ACC112 (cell line): Measurements from ENCODE around the gene POLR2L.
A peak's percentile ranks its signal among the peaks of the same experiment; 100 is the strongest.

Experiments
- H2AFZ ChIP-seq: fragments of 200-600 bp; sonication (generic); one replicate; pipeline ENCODE4 v1.6.0; 2017; ENCODE audit warnings: antibody characterized with exemption, low read length; ENCODE audit not compliant: unreplicated experiment
- H3K27ac ChIP-seq: fragments of 200-600 bp; sonication (generic); 2 replicates; pipeline ENCODE4 v1.5.1; 2014; ENCODE audit warnings: low read depth, mild to moderate bottlenecking, antibody characterized with exemption, low read length, moderate library complexity
- H3K27me3 ChIP-seq: fragments of 200-600 bp; sonication (generic); 2 replicates; pipeline ENCODE4 v1.6.1; 2014; ENCODE audit warnings: mild to moderate bottlenecking, antibody characterized with exemption, low read length, moderate library complexity, mixed read lengths; ENCODE audit not compliant: insufficient read depth
- H3K36me3 ChIP-seq: fragments of 200-600 bp; sonication (generic); 2 replicates; pipeline ENCODE4 v1.6.1; 2016; ENCODE audit warnings: mild to moderate bottlenecking, antibody characterized with exemption, low read length, moderate library complexity, mixed read lengths; ENCODE audit not compliant: insufficient read depth
- H3K4me1 ChIP-seq: fragments of 200-600 bp; sonication (generic); one replicate; pipeline ENCODE4 v1.6.1; 2016; ENCODE audit warnings: low read length, mixed read lengths; ENCODE audit not compliant: insufficient read depth, unreplicated experiment, control insufficient read depth
- H3K4me3 ChIP-seq: fragments of 200-600 bp; sonication (generic); 2 replicates; pipeline ENCODE4 v1.5.1; 2014; ENCODE audit warnings: mild to moderate bottlenecking, low read depth, low read length
- H3K79me2 ChIP-seq: fragments of 200-600 bp; sonication (generic); one replicate; pipeline ENCODE4 v1.6.0; 2016; ENCODE audit warnings: low read length; ENCODE audit not compliant: control insufficient read depth, unreplicated experiment, insufficient read depth

Gene POLR2L

GRCh38 chr11:830295-831117 lies 11.8 kb downstream of the POLR2L start:
- Histone ChIP-seq H3K36me3 (no peaks in the 10 kb centered on the region), H2AFZ (no peak overlapping the region), H3K4me1 (peaks cover 48% of the 10 kb centered on the region), H3K27me3 (peaks cover 10% of the 10 kb centered on the region; the same call in 1 of the 2 replicates), H3K27ac (no peak overlapping the region), H3K79me2 (peaks cover 7% of the 10 kb centered on the region), H3K4me3 (peak overlapping the region; percentile 62)

- peaks cover 42% of the 10 kb centered on the region for H3K4me1 ChIP-seq
- H3K4me3 ChIP-seq, result peak overlapping the region; percentile 62
- H3K27ac ChIP-seq, result no peak overlapping the region
- peaks cover 10% of the 10 kb centered on the region; the same call in 1 of the 2 replicates for H3K27me3 ChIP-seq
- H3K79me2 ChIP-seq, result peaks cover 7% of the 10 kb centered on the region
- H2AFZ ChIP-seq, result no peak overlapping the region
- H3K36me3 ChIP-seq, result 0 out of 2 replicates have a peak, but pooled peaks cover 6% of the 10 kb centered on the region
These were observed 12.5 kb downstream of the POLR2L start for GRCh38 chr11:829847-830294.

- Histone ChIP-seq H3K27me3 (peaks cover 10% of the 10 kb centered on the region; the same call in 1 of the 2 replicates), H3K4me1 (peaks cover 37% of the 10 kb centered on the region), H3K27ac (no peak overlapping the region), H3K4me3 (peak overlapping the region; percentile 62), H3K36me3 (0 out of 2 replicates have a peak, but pooled peaks cover 6% of the 10 kb centered on the region), H3K79me2 (peaks cover 7% of the 10 kb centered on the region), H2AFZ (no peak overlapping the region)
These were observed 13.0 kb downstream of the POLR2L start for GRCh38 chr11:829176-829846.

GRCh38 chr11:828506-829175 lies 13.7 kb downstream of the POLR2L start:
- Histone ChIP-seq H3K27ac (no peak overlapping the region), H3K4me1 (peaks cover 36% of the 10 kb centered on the region), H2AFZ (no peak overlapping the region), H3K4me3 (peak overlapping the region; percentile 62; the same call in 1 of the 2 replicates), H3K36me3 (0 out of 2 replicates have a peak, but pooled peaks cover 6% of the 10 kb centered on the region), H3K27me3 (peaks cover 10% of the 10 kb centered on the region; the same call in 1 of the 2 replicates), H3K79me2 (peaks cover 4% of the 10 kb centered on the region)

GRCh38 chr11:827897-828192 lies 14.5 kb downstream of the POLR2L start, which contains the start of gene CRACR2B:
Gene CRACR2B (plus strand): TSS chr11:827919. CDS start chr11:828608, 689 bp downstream.
- no peak within 1 kb of the TSS for H2AFZ ChIP-seq
- H3K27me3 ChIP-seq, result peaks cover 10% of the 10 kb centered on the region; the same call in 1 of the 2 replicates
- H3K27ac ChIP-seq, result no peak within 1 kb of the TSS
- H3K79me2 ChIP-seq, result no peaks in the 10 kb centered on the region
- H3K4me3 ChIP-seq, result no peak within 1 kb of the TSS
- H3K4me1 ChIP-seq, result peaks cover 36% of the 10 kb centered on the region
- 0 out of 2 replicates have a peak, but pooled peaks cover 6% of the 10 kb centered on the region for H3K36me3 ChIP-seq

GRCh38 chr11:827146-827896 lies 15.0 kb downstream of the POLR2L start:
- peaks cover 35% of the 10 kb centered on the region for H3K4me1 ChIP-seq
- H2AFZ ChIP-seq, result no peak overlapping the region
- no peak overlapping the region for H3K4me3 ChIP-seq
- H3K79me2 ChIP-seq, result no peaks in the 10 kb centered on the region
- H3K27ac ChIP-seq, result no peak overlapping the region
- 0 out of 2 replicates have a peak, but pooled peaks cover 6% of the 10 kb centered on the region for H3K36me3 ChIP-seq
- H3K27me3 ChIP-seq, result peaks cover 10% of the 10 kb centered on the region; the same call in 1 of the 2 replicates

GRCh38 chr11:826836-827145 lies 15.5 kb downstream of the POLR2L start:
- H3K4me3 ChIP-seq, result no peak overlapping the region

GRCh38 chr11:826227-826621 lies 16.1 kb downstream of the POLR2L start:
- Histone ChIP-seq H3K36me3 (0 out of 2 replicates have a peak, but pooled peaks cover 6% of the 10 kb centered on the region), H3K27me3 (peaks cover 10% of the 10 kb centered on the region; the same call in 1 of the 2 replicates), H2AFZ (no peak overlapping the region), H3K4me3 (no peak overlapping the region), H3K27ac (no peak overlapping the region), H3K79me2 (peaks cover 7% of the 10 kb centered on the region), H3K4me1 (peaks cover 32% of the 10 kb centered on the region)

More at GRCh38 chr11:826836-827145, 15.5 kb downstream of the POLR2L start:
- H3K79me2 ChIP-seq, result peaks cover 2% of the 10 kb centered on the region
- H2AFZ ChIP-seq, result no peak overlapping the region
- H3K27ac ChIP-seq, result no peak overlapping the region
- H3K4me1 ChIP-seq, result peaks cover 32% of the 10 kb centered on the region
- peaks cover 10% of the 10 kb centered on the region; the same call in 1 of the 2 replicates for H3K27me3 ChIP-seq
- H3K36me3 ChIP-seq, result 0 out of 2 replicates have a peak, but pooled peaks cover 6% of the 10 kb centered on the region

GRCh38 chr11:825366-826226 lies 16.7 kb downstream of the POLR2L start:
- H3K27ac ChIP-seq, result no peak overlapping the region
- H3K4me1 ChIP-seq, result peaks cover 34% of the 10 kb centered on the region
- peaks cover 7% of the 10 kb centered on the region; the same call in 1 of the 2 replicates for H3K27me3 ChIP-seq
- H2AFZ ChIP-seq, result no peak overlapping the region
- H3K79me2 ChIP-seq, result peaks cover 11% of the 10 kb centered on the region
- H3K4me3 ChIP-seq, result no peak overlapping the region
- 0 out of 2 replicates have a peak, but pooled peaks cover 6% of the 10 kb centered on the region for H3K36me3 ChIP-seq
